Thymus (tissue), 11 donors: Measurements from ENCODE around the gene TSNAX. TPM values are rescaled to one million over a fixed set of nuclear protein-coding genes. Genes with fewer than 3 reads are reported as not detected.

Experiments
- DNase-seq, 9 donors: peaks; one replicate each; pipeline ENCODE4 v3.0.0-alpha.2; 2013; ENCODE audit warnings: low spot score in 9 of 9, low read depth in 6 of 9, missing footprints in 1 of 9
- H3K27ac ChIP-seq, 2 donors: one replicate each; pipeline ENCODE4 v1.5.1; 2013; ENCODE audit warnings: control low read depth in 1 of 2, low read depth in 1 of 2, low read length in 1 of 2, mild to moderate bottlenecking in 1 of 2, moderate library complexity in 1 of 2
- H3K27me3 ChIP-seq, 2 donors: one replicate each; pipeline ENCODE4 v1.5.1; 2013; ENCODE audit warnings: low read length in 1 of 2; ENCODE audit not compliant: control insufficient read depth in 2 of 2, insufficient read depth in 1 of 2
- H3K36me3 ChIP-seq, 2 donors: one replicate each; pipeline ENCODE4 v1.5.1; 2013; ENCODE audit warnings: low read length in 1 of 2, mild to moderate bottlenecking in 1 of 2, moderate library complexity in 1 of 2; ENCODE audit not compliant: control insufficient read depth in 2 of 2, insufficient read depth in 2 of 2
- H3K4me1 ChIP-seq, 2 donors: one replicate each; pipeline ENCODE4 v1.5.1; 2013; ENCODE audit warnings: low read length in 2 of 2; ENCODE audit not compliant: control insufficient read depth in 2 of 2, insufficient read depth in 2 of 2
- H3K4me3 ChIP-seq, 2 donors: one replicate each; pipeline ENCODE4 v1.5.1; 2013; ENCODE audit warnings: low read length in 2 of 2, control low read depth in 1 of 2, mild to moderate bottlenecking in 1 of 2
- H3K9me3 ChIP-seq, 2 donors: one replicate each; pipeline ENCODE4 v1.5.1; 2013; ENCODE audit warnings: low read length in 1 of 2, mild to moderate bottlenecking in 1 of 2; ENCODE audit not compliant: control insufficient read depth in 2 of 2, insufficient read depth in 1 of 2
- WGBS: extraction: QIAGEN DNeasy Blood & Tissue Kit; methylation state at CpG from one replicate; pipeline ENCODE4 v1.1.7; 2013; 5-methylcytosine and 5-hydroxymethylcytosine counted together
- polyA plus RNA-seq: library from polyadenylated mRNA; stranded (reverse); fragments of 200-250 nt; gene quantifications from one replicate; pipeline ENCODE4 v1.2.3, GENCODE V29; 2013
- total RNA-seq: library from RNA; stranded (reverse); fragments of 120-200 nt; gene quantifications from one replicate; pipeline ENCODE4 v1.2.4, GENCODE V29; 2013
- donor health status: healthy.

The TSNAX gene
- total and polyA plus RNA-seq, 2 donors: 36.4 to 36.9 TPM

DNA sequence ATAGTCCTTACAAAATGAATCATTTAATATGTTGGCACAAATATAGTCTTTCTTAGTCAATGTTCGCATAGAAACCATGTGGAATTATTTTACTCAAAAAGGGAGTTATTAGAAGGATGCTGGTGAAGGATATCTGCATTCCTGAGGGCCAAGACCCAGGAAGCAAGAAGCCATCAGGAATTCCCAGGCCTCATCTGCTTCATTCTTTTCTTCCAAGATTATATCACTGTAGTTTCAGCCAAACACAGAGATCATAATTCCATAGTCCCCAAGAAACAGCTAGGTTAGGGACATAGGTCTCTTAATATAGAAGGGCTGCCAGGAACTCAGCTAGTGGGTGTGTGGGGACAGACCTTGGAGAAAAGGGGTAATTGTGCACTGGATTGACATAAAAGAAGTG lies 69.5 kb downstream of the TSNAX start:
- no peaks in the 10 kb centered on the region for H3K36me3 ChIP-seq
- H3K9me3 ChIP-seq: no peaks in the 10 kb centered on the region
- H3K27me3 ChIP-seq: no peaks in the 10 kb centered on the region
- 92% methylated on average over 1 of the region's 1 CpG for WGBS
- H3K27ac ChIP-seq: no peak overlapping the region
- no peak overlapping the region for H3K4me3 ChIP-seq
- DNase-seq: no peak
- peaks cover 0 to 6% of the 10 kb centered on the region in 2 donors for H3K4me1 ChIP-seq

- no peak for DNase-seq
- H3K27ac ChIP-seq: no peak overlapping the region
- no peaks in the 10 kb centered on the region for H3K27me3 ChIP-seq
- H3K4me3 ChIP-seq: no peak overlapping the region
- no peaks in the 10 kb centered on the region for H3K9me3 ChIP-seq
- 89% methylated on average over 7 of the region's 7 CpGs for WGBS
- H3K4me1 ChIP-seq: peaks cover 0 to 10% of the 10 kb centered on the region in 2 donors
- no peaks in the 10 kb centered on the region for H3K36me3 ChIP-seq
These were observed 72.0 kb downstream of the TSNAX start for GRCh38 chr1:231600458-231600976.

DNA sequence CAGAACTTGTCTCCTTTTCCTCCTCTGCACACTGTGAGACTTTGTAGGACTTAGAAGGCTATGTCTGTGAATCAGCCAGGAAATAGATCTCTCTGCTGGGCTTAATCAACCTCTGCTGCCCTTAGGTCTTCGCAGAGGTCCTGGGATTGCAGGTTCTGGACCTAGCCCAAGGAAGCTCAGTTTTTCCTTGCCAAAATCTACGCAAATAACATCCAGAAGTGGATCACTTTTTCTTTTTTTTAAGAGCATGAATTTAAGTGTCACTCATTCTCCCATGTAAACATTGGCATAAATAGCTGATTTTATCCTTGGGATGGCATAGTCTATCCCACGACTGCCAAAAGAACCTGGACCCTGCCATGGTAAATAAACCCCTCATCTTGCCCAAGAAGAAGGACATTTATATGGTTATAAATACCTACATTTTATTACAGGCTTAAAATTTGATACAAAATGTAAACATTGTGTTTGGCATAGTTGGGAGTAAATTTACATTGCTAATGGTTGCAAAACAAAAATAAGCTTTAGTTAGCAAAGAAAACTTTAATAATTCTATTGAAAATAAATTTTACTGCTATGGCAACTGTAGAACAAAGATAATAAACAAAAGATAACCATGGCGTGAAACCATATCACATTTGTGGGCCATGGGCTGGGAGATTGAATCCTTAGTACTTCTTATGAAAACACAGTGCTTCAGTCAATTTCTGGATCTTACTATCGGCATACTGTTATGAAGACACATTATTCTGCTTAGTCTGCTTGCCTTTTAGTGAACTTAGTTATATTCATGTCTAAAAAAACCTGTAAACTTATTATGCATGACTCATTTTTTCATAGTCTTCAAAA lies 73.6 kb downstream of the TSNAX start:
- Histone ChIP-seq H3K9me3 (no peaks in the 10 kb centered on the region), H3K27me3 (no peaks in the 10 kb centered on the region), H3K4me3 (no peak overlapping the region), H3K27ac (no peak overlapping the region), H3K4me1 (peaks cover 0 to 4% of the 10 kb centered on the region in 2 donors), H3K36me3 (no peaks in the 10 kb centered on the region)
- WGBS: 85% methylated on average over 5 of the region's 5 CpGs
- no peak for DNase-seq

DNA sequence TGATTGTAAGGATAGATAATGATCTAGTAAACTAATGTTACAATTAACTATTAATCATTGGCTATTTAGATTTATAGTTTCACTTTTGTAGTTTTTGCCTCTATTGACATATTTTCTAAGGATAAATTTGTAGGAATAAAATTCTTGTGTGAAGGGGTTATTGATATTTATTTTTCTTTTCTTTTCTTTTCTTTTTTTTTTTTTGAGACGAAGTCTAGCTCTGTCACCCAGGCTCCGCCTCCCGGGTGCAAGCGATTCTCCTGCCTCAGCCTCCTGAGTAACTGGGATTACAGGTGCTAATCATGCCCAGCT lies 74.2 kb downstream of the TSNAX start:
- H3K4me1 ChIP-seq: peaks cover 0 to 4% of the 10 kb centered on the region in 2 donors
- H3K4me3 ChIP-seq: no peak overlapping the region
- no peaks in the 10 kb centered on the region for H3K9me3 ChIP-seq
- no peaks in the 10 kb centered on the region for H3K27me3 ChIP-seq
- no peak for DNase-seq
- H3K27ac ChIP-seq: no peak overlapping the region
- WGBS: 97% methylated on average over 4 of the region's 4 CpGs
- H3K36me3 ChIP-seq: no peaks in the 10 kb centered on the region

DNA sequence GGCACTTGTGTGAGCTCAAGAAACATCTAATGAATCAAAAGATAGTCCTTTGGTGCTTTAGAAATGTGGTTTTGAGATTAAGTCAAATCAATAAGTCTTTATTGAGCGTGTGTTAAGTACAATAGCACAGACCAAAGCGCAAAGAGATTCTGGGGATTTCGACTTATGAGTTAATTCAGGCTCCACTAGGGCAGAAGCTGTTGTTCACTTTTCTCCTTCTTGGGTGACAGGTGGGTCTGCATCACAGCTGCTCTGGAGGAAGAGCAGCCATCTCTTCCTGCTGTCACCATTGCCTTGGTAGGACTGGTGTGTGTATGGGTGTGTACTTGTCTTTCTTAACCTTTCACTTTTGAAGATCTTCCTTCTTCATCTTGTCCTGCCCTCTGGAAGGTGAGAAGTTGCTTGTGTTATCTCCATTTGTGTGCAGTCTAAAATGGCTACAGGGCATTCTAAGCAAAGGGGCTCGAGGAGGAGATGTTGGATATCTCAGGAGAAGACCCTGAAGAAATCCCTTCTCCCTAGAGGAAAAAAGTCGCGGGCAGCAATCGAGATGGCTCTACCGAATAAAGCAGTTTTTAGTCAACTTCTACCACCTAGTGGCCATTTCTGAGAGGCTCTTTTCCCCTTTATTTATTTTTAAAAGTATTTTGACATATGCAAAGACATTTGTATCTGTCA lies 75.3 kb downstream of the TSNAX start:
- Histone ChIP-seq H3K4me3 (peak overlapping the region; percentile 49 to 63), H3K27me3 (no peaks in the 10 kb centered on the region), H3K9me3 (no peaks in the 10 kb centered on the region), H3K4me1 (peaks cover 0 to 4% of the 10 kb centered on the region in 2 donors), H3K36me3 (no peaks in the 10 kb centered on the region), H3K27ac (peak overlapping the region; percentile 80 to 83)
- 31% methylated on average over 8 of the region's 8 CpGs for WGBS
- peak; percentile 45 to 86 (median 64) for DNase-seq

- H3K27ac ChIP-seq: no peak overlapping the region
- DNase-seq: no peak
- 78% methylated on average over 2 of the region's 2 CpGs for WGBS
- H3K36me3 ChIP-seq: no peaks in the 10 kb centered on the region
- peak overlapping the region in 1 of 2 donors; percentile 49 for H3K4me3 ChIP-seq
- peaks cover 0 to 4% of the 10 kb centered on the region in 2 donors for H3K4me1 ChIP-seq
- no peaks in the 10 kb centered on the region for H3K27me3 ChIP-seq
- H3K9me3 ChIP-seq: no peaks in the 10 kb centered on the region
These were observed 75.8 kb downstream of the TSNAX start for GRCh38 chr1:231604276-231604621.

- Histone ChIP-seq H3K9me3 (no peaks in the 10 kb centered on the region), H3K4me1 (peaks cover 0 to 4% of the 10 kb centered on the region in 2 donors), H3K36me3 (no peaks in the 10 kb centered on the region), H3K27ac (no peak overlapping the region), H3K4me3 (no peak overlapping the region), H3K27me3 (no peaks in the 10 kb centered on the region)
- DNase-seq: no peak
- WGBS: 87% methylated on average over 8 of the region's 8 CpGs
These were observed 77.0 kb downstream of the TSNAX start for GRCh38 chr1:231605149-231606100.

DNA sequence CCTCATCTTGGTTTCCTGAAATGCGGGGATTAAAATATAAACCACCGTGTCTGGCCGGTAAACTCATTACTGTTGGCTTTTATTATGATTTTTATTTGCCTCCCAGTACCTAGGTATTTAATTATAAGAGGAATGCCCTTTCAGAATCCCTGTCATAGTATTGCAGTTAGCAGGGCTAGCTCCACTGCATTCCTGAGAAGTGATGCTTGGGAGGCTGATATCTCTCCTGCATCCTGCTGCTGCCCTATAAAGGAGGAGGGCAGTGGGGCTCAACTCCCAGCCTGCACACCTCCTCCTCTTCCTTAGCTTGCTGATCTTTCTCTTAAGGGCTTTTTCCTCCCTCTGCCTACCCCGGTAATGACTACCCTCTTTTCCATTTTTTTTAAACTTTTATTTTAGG lies 78.2 kb downstream of the TSNAX start:
- Histone ChIP-seq H3K36me3 (no peaks in the 10 kb centered on the region), H3K27ac (no peak overlapping the region), H3K27me3 (no peaks in the 10 kb centered on the region), H3K4me3 (no peak overlapping the region), H3K4me1 (peaks cover 9 to 14% of the 10 kb centered on the region in 2 donors), H3K9me3 (no peaks in the 10 kb centered on the region)
- WGBS: 91% methylated on average over 4 of the region's 4 CpGs
- DNase-seq: no peak
